RPMI7951 (cell line): ENCODE measurements around the gene PRSS22. TPM values are rescaled to one million over a fixed set of nuclear protein-coding genes. Genes with fewer than 3 reads are reported as not detected.
A peak's percentile ranks its signal among the peaks of the same experiment; 100 is the strongest.

ENCODE experiments used
- DNase-seq: peaks from one replicate; pipeline ENCODE4 v3.0.0-alpha.2; 2012; ENCODE audit warnings: low read depth
- total RNA-seq: library from RNA; depleted of rRNA; stranded (reverse); fragments of >200 nt; shearing (Covaris generic); gene quantifications from 2 replicates; pipeline ENCODE4 v1.2.3, GENCODE V29; 2014

PRSS22 gene
- total RNA-seq, 1 experiment from 2014 or later: 0.72 TPM

DNA sequence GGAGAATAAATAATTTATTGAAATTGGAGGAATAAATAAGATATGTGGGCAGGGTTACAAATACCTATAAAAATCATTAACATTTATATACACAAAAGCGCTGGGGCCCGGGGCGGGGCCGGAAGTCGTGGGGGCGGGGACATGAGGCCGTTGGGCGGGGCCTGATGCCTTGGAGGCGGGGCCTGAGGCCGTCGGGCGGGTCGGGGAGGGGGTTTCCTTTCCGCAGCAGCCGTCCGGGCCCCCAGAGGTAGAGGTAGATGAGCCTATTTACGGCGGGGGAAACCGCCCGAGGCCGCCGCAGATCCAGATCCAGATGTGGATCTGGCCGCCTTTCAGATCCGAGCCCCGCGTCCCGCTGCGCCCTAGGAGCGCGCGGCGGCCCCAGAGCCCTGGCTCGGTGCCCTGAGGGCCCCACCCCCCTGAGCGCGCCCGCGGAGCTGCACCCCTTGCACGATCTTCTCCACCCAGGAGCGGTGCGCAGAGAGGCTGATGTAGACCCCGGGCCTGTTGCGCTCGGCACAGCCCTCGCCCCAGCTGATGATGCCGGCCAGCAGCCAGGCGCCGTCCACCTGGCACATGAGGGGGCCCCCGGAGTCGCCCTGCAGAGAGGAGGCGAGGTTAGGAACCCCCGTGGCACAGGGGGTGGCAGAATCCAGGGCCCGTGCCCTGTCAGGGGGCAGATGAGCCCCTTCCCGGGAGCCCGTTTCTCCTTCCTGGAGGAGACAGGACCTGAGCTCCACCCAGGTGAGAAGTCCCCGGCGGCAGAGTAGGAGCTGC lies 5.1 kb downstream of the PRSS22 start:
- DNase-seq: no peak

DNA sequence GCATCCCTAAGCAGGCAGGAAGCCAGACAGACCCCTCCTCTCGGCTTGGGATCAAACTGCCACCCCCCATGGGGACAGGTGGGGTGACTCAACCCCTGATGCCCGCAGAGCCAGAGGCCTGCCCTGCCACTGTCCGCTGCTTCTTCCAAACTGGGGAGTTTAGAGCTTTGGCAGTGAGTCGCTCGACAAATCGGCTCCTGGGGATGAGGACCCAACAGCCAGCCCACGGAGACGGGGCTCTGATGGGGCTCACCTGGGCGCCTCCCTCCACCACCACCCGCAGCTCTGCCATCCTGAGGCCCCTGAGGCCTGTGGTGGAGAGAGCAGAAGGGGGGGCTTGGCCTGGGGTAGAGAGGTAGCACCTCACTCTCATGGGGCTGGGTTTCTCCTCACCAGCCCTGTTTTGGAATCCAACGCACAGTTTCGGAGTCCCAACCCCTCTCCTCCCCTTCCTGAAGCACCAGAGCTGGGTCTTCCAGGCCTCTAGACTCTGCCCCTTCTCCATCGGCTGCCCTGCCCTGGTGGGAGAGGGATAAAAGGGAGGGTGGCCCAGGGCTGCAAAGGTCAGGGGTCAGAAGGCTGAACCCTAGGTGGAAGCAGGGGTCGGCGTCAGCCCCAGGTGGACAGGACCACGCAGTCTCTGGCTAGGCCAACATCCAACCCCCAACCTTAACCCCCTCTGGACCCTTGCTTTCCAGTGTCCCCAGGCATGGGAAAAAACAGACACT lies 5.8 kb downstream of the PRSS22 start:
- DNase-seq: no peak

- no peak for DNase-seq
These were observed 8.8 kb downstream of the PRSS22 start for GRCh38 chr16:2848933-2849725.

- peak; percentile 70 for DNase-seq
These were observed 11.3 kb downstream of the PRSS22 start for GRCh38 chr16:2846511-2847310.

- no peak for DNase-seq
These were observed 12.9 kb downstream of the PRSS22 start for GRCh38 chr16:2845116-2845515.

GRCh38 chr16:2843526-2843925 lies 14.4 kb downstream of the PRSS22 start:
- no peak for DNase-seq

DNA sequence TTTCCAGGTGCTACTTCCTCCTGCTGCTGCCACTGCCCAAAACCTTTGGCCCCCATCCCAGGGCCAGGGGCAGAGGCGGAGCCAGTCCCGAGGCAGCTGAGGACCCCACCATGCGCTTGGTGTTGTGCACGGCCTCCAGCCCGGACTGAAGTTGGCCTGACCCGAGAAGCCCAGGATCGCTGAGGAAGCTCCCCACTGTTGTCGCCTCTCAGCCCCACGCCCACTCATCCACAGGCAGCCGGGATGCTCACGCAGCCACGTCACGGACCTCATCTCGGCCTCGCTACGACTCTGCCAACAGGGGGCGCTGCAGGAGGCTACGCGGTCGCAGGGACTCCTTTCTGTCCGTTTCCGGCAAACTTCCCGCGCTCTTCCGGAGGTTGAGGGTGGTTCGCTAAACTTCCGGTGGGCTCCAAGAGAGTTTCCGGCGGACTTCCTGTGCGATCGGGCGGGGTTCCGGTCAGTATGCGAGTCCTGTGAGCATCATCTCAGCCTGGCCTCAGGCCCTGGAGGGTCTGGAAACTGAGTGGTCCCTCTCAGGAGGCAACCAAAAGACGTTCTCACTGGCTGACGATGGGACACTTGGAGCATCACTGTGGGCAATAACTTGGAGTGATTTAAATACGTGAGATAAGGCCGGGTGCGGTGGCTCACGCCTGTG lies 15.5 kb downstream of the PRSS22 start:
- DNase-seq: peak; percentile 80

GRCh38 chr16:2841606-2842339 lies 16.2 kb downstream of the PRSS22 start:
- no peak for DNase-seq

DNA sequence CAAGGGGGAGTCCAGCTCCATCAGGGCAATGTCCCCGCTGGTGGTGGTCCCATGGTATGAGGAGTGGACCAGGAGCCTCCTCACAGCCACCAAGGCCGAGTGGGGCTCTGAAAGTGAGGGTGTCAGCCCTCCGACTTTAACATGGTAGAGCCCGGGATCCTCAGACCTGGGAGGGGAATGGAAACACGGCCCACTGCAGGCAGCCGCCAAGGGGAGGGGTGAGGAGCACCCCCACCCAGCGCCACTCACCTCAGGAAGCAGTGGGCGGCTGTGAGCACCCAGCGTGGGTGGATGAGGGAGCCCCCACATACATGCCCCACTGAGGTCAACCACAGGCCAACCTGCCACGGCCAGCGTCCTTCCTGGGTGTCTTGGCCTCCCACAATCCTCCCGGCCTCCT lies 17.1 kb downstream of the PRSS22 start:
- DNase-seq: no peak

DNA sequence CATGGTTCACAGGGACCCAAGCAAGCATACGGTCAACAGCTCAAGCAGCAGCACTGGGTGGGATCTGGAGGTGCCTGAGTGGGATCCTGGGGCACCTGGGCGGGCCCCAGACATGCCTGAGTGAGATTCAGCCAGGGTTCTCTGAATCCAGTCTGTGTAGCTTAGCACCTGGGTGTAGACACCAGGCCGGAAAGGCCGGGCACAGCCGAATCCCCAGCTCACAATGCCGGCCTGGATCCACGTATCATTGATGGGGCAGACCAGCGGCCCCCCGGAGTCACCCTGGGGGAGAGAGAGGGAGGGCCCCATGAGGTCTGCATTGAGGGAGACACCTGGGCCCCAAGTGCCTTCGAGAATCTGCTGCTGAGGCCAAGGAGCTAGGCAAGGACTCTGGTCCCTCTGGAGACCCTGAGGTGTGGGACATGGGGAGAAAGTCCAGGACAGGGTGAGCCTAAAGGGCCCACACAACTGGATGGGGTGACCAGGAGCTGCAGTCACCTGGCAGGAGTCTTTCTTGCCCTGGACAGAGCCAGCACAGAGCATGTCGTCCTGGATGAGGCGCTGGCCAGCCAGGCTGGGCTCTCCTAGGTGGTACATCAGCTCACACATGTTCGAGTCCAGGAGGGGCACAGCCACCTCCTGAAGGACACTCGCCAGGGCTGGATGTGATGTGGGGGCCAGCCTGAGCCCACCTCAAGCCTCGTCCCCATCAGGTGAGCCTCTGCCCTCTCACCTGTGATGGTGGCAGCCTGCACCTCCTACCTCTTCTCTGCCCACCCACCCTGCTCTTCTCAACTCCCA lies 18.1 kb downstream of the PRSS22 start:
- no peak for DNase-seq

- peak; percentile 76 for DNase-seq
These were observed 19.0 kb downstream of the PRSS22 start for GRCh38 chr16:2838928-2839327.

GRCh38 chr16:2836646-2837508 lies 21.1 kb downstream of the PRSS22 start:
- DNase-seq: no peak

DNA sequence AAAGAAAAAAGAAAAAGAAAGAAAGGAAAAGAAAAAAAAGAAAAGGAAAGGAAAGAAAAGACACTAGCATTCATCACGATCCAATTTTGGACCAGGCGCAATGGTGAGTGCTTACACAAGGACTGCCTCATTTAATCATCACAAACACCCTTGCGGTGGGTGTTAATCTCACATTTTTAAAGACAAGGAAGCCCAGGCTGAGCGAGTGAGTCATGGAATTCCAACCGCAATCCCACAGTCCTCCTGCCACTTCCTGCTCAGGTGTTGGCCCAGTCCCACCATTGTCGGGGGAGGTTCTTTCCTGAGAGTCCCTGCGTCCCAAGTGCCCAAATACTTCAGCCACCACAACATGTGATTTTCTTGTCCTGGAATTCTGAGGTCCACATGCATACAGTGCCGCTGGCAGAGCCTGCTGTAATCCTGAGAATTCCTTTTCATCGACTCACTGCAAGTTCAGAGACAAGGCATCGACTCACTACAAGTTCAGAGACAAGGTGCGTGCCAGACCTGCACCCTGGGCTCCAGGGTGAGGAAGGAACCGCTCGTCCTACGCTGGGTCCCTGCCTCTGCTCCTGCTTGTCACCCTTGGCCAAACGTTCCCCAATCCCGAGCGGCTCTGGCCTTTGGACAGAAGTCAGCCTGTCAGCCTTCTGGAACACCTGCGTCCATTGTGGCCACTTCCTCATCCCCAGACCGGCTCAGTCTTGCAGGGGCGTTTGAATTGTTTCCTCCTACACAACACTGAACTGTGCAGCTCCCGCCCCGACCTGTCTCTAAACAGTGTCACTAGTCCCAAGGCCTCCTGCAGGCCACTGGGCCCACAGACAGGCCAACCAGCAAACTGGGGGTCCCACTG lies 22.1 kb downstream of the PRSS22 start:
- peak; percentile 99 for DNase-seq

DNA sequence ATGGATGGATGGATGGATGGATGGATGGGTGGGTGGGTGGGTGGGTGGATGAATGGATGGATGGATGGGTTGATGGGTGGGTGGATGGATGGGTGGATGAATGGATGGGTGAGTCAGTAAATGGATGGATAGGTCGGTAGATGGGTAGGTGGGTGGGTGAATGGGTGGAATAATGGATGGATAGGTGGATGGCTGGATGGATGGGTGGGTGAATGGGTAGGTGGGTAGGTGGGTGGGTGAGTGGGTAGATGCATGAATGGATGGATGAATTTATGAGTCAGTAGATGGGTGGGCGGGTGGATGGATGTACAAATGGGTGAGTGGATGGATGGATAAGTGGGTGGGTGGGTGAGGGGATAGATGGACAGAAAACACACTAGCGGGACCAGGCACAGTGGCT lies 23.0 kb downstream of the PRSS22 start:
- DNase-seq: no peak

DNA sequence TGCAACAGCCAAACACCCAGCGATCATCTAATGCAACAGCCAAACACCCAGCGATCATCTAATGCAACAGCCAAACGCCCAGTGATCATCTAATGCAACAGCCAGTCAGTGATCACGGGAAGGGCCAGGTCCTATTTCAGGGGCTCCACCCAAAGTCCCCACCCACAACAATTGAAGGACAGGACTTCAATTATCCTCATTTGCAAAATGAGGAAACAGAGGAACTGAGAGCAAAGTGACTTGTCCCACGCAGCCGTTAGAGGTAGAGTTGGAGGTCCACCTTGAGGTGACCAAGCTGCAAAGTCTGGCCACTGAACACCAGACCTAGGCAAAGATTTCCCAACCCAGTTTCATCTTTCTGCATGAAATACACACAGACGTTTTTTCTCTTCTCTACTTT lies 24.2 kb downstream of the PRSS22 start:
- no peak for DNase-seq

GRCh38 chr16:2831203-2831602 lies 26.8 kb downstream of the PRSS22 start:
- DNase-seq: no peak

GRCh38 chr16:2830355-2830695 lies 27.6 kb downstream of the PRSS22 start:
- DNase-seq: no peak
